NCI-H748 treated with DMSO at 0.1 percent for 48 hours (cell line): ENCODE data around the gene FCRL6.

Source experiments
- DNase-seq: peaks from one replicate; lab custom pipeline; 2025; lab: John Stamatoyannopoulos, UW

Gene FCRL6

GRCh38 chr1:159835862-159836525, 33.8 kb downstream of the FCRL6 start:
- DNase-seq: no peak

DNA sequence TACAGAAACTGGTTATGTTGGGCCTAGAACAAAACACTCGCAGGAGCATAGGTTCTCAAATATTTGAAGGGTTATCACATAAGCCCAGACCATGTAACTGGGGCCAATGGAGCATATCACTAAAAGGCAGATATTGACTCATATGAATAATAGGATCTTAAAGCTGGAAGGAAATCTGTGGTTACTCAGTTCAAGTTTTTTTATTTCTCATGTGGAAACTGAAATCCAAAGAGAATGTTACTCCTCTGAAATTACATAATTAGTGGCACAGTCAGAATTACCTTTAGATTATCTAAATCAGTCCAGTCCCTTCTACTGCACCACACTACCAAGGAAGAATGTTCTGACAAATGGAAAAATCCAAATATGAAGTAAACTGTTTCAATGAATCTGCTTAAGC, 36.6 kb downstream of the FCRL6 start:
- no peak for DNase-seq

DNA sequence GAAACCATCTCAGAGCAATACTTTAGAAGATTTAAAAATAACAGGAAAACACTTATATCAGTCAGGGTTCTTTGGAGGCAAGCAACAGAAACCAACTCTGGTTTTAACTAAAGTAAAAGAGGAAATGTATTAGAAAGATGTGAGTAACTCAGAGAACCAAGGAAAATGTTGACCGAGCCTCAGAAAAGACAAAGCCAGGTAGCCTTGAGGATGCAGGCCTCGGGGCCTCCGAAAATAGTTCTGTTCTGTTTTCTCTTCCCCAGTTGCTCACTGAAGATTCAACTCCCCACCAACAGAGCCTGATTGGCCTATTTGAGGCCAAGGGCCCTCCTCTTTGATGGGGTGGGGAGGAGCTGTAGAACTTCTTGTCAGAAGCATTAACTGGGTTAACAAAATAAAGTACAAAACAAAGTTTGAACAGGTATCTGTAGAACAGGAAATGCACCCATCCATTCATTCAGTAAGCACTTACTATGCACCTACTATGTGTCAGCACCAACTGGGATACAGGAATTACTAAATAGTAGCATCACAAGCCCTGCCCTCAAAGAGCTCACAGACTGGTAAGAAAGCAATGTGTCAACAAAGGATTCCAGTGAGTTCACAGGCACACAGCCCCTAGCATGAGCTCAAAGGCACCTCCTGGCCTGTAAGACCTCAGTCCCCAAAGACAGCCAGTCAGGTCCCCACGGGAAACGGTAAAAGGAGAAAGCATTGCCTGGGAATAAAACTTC, 37.1 kb downstream of the FCRL6 start:
- no peak for DNase-seq

DNA sequence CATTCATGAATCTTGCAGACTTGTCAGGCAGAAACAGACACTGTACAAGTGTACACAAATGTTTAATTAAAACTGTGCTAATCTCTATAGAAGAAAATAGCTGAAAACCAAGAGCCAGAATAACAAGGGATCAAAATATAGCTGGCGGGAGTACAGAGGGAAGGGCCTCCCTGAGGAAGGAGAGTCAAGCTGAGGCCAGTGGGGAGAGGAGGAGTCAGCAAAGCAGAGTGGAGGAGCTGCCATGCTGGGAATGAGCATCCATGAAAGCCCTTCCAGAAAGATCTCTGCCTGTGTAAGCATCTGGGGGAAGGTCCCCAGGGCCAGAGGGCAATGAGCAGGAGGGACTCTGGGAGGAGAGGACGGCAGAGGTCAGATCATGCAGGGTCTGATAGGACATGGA, 39.6 kb downstream of the FCRL6 start:
- no peak for DNase-seq

DNA sequence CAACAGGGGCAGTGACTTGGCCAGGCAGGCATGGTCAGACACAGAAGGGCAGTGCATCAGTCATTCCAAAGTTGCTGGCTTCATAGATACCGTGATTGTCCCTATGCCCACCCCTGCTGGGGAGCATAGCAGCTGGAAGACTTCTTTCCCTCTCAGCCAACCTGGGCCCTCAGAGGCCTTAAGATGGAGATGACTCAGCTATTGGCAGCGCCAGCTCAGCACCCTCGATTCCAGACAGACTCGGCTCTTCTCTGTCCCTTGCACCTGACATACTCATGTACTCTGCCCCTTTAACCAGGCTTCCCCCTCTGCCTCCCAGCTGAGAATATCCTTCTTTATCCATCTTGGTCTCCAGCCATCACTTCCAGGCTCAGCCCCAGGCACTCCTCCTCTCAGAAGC, 41.3 kb downstream of the FCRL6 start:
- DNase-seq: no peak

DNA sequence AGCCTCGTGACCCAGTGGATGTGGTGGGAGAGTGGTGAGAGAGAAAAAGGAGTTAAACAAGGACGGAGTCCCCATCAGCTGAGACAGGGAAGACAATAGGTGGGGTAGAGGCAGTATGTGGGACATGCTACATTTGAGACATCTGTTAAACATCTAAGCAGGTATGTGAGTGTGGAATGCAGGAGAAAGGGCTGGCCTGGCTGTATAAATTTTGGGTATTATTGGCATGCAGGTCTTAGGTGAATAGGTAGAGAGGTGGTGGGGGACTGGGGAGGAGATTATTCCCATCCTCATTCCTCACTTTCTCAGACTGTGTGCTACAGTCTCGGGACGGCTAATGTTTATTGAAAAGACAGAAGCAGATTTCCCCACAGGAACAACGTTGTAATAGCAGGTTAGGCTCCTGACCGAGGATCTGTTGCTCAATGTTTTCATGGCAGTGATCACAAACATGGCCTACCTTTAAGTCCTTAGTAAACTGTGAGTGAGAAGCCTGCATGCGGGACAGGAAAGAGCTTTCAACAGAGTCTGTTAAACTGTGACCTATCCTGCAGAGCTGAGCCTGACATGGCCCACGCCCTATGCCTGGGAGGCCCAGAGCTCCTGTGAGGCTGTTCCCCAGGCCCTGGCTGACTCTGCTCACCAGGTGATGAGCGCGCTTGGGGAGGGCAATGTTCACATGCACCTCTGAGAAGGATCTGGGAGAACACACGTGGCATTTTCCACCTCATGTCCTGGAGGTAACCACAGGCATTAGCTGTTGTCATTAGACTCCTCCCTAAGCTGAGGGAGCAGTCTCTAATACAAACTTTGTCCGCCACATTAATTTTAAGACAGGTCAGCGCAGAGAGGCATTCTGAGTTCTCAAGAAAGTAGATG, 43.8 kb downstream of the FCRL6 start:
- no peak for DNase-seq

- no peak for DNase-seq
Measured at GRCh38 chr1:159847231-159847630, 45.1 kb downstream of the FCRL6 start.

- no peak for DNase-seq
Measured at GRCh38 chr1:159848326-159848725, 46.2 kb downstream of the FCRL6 start.

DNA sequence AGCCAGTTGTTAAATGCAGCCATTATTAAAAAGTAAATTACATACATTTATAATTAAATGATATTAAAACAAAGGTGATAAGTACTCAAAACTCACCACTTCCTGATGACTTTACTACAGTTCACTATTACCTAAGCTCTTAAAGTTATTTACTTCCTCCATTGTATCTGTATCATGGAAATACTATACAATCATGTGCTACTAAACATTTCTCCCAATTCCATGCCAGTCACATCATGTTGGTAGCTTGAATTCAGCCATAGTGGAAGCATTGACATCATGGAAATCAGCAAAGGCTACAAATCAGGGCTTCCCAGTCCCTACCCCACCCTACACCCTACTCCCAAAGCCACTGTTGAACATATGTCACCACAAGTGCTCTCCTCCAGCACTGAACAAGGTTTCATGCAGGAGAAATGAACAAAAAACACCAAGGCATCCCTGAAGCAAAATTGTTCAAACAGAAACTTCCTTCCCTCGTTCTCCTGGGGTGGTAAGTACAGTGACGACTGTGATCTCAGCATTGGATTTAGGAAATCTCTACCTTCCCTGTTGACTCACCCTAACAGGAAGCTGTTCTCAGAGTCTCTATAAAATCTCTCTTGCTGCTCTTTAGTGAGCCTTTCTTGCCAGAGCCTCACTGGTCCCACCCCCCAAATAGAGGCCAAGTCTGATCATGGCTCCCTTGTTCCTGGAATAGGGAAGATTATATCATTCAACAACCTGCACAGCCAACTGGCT, 47.6 kb downstream of the FCRL6 start:
- DNase-seq: no peak

DNA sequence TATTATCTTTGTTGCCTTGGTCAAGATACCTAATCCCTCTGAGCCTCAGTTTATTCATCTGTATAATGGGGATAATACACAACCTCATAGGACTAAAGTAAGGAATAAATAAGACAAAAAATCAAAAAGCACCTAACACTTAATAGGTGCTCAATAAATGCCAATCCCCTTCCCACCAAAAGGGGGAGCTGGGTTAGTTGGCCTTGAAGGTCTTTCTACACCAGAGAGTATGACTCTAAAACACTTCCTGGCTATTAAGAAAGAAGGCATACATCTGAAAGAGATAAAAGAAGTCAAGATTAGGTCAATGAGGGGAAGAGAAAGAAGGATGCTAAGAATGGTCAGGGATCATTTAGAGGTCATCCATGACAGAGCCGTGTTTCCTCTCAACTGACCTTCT, 49.2 kb downstream of the FCRL6 start:
- no peak for DNase-seq

GRCh38 chr1:159853417-159854115, 51.4 kb downstream of the FCRL6 start:
- DNase-seq: no peak

- peak; percentile 20 for DNase-seq
Measured at GRCh38 chr1:159854116-159854692, 52.0 kb downstream of the FCRL6 start.

DNA sequence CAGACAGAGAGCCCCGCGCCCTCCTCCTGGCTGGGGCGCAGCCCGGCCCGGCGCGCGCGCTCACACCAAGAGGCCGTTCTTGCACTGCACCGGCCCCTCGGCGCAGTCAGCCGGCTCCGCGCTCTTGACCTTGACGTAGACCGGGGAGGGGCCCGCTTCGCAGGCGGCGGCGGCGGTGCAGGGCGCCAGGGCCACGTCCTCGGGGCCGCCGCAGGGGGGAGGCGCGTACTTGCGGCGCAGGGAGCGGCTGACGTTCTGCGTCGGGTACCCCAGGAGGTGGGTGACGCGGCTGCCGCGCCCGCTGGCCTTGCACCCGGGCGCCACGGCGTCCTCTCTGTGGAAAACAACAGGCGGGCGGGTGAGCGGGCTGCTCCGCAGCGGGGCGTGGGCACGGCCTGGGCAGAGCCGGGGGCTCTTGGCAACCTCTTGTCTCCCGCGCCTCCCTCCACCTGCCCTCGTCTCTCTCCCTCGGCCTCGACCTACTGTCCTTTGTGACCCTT, 52.6 kb downstream of the FCRL6 start:
- peak; percentile 16 for DNase-seq

- DNase-seq: no peak
Measured at GRCh38 chr1:159855709-159856108, 53.5 kb downstream of the FCRL6 start.

GRCh38 chr1:159856576-159856975, 54.4 kb downstream of the FCRL6 start:
- DNase-seq: no peak

DNA sequence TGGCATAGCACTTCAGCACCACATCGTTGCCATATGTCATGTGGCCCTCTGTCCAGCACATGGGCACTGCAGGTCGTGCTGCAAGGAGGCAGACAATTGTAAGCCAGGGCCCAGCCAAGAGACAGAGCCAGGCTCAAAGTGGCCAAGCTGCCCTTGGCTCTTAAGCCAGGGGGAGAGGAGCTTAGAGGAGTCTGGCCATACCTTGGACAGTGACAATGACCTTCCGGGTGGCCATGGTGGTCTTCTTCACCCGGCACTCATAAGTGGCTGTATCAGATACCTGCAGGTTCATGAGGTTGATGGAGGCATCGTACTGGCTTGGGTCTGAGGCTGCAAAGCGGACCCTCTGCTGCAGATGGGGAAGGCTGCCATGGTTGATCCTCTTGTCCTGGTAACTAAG, 55.7 kb downstream of the FCRL6 start:
- DNase-seq: no peak

DNA sequence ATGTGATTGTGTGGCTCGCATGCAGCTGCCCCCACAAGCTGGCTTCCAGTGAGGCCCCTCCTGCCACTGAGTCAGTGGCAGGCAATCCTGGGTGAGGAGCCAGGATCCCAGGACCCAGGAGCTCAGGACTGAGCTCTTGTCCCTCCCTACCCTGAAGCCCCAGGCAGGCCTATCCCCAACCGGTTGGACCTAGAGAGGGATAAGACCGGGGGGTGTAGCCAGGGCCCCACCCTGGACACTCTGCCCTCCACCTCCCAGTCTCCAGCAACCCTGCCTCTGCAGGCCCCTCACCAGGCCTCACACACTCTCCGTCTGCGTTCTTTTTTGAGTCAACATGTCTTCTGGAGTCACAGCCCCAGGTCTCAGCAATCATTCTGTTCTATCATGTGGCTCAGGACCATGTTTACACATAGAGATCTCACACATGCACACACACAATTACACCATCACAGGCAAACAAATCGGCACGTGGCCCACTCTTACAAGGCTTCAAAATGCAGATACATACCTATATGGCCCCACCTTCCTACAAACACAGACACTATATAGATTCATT, 57.7 kb downstream of the FCRL6 start:
- DNase-seq: no peak

GRCh38 chr1:159860456-159860855, 58.3 kb downstream of the FCRL6 start:
- no peak for DNase-seq

GRCh38 chr1:159861218-159861617, 59.1 kb downstream of the FCRL6 start:
- DNase-seq: no peak

GRCh38 chr1:159862031-159862430, 59.9 kb downstream of the FCRL6 start:
- DNase-seq: no peak

DNA sequence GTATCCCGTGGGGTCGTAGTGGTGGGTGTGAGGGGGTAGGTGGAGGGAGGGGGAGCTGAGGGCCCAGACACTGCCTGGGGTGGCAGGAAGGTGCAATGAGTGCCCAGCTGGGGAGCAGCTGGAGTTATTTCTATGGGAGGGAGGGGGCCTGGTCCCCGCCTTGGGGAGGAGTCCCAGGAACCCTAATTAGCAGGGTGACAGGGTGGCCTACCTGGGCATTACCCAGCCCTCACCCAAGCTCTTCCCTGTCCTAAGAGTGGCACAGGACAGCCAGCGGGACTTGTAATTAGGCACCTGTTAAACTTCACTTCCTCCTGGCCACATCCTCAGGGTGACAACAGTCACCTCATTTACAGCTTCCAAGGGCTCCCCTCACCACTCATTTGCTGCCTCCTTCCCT, 60.4 kb downstream of the FCRL6 start, which contains the start of gene VSIG8:
VSIG8 (minus strand) TSS at position 101 of the 400 bp plus-strand sequence. CDS start 136 bp downstream, outside the sequence.
- no peak for DNase-seq
